KOPT-K1 (cell line): ENCODE data around the gene PCSK1.
"Not testable (repeated sequence)": the region's sequence is repeated elsewhere in the genome, so short reads cannot be mapped to it uniquely, and the experiment has no call there.

Experiments used
- H3K27ac ChIP-seq: fragments of 200-600 bp; sonication (generic); 2 replicates; pipeline ENCODE4 v1.5.1; 2016; ENCODE audit warnings: antibody characterized with exemption, mild to moderate bottlenecking, low read depth, low read length; ENCODE audit not compliant: poor library complexity, severe bottlenecking
- H3K36me3 ChIP-seq: fragments of 200-600 bp; sonication (generic); 2 replicates; pipeline ENCODE4 v1.5.1; 2017; ENCODE audit warnings: antibody characterized with exemption, mild to moderate bottlenecking, low read length, moderate library complexity; ENCODE audit not compliant: insufficient read depth
- H3K9me3 ChIP-seq: fragments of 200-600 bp; sonication (generic); 2 replicates; pipeline ENCODE4 v1.5.1; 2017; ENCODE audit warnings: antibody characterized with exemption, low read length, mild to moderate bottlenecking; ENCODE audit not compliant: insufficient read depth, poor library complexity, severe bottlenecking

PCSK1 gene

GRCh38 chr5:96402500-96402899, 30.5 kb downstream of the PCSK1 start:
- H3K36me3 ChIP-seq = no peaks in the 10 kb centered on the region
- no peaks in the 10 kb centered on the region for H3K9me3 ChIP-seq
- H3K27ac ChIP-seq = no peak overlapping the region

GRCh38 chr5:96396878-96397277, 36.2 kb downstream of the PCSK1 start:
- H3K9me3 ChIP-seq = no peaks in the 10 kb centered on the region
- H3K27ac ChIP-seq = no peak overlapping the region
- no peaks in the 10 kb centered on the region for H3K36me3 ChIP-seq

GRCh38 chr5:96395295-96395694, 37.8 kb downstream of the PCSK1 start:
- H3K36me3 ChIP-seq, H3K9me3 ChIP-seq, H3K27ac ChIP-seq: not testable (repeated sequence)

- H3K9me3 ChIP-seq = no peaks in the 10 kb centered on the region
- no peaks in the 10 kb centered on the region for H3K36me3 ChIP-seq
- no peak overlapping the region for H3K27ac ChIP-seq
Measured at GRCh38 chr5:96391921-96392320, 41.1 kb downstream of the PCSK1 start.

GRCh38 chr5:96388176-96388575, 44.9 kb downstream of the PCSK1 start:
- H3K9me3 ChIP-seq = no peaks in the 10 kb centered on the region
- H3K36me3 ChIP-seq = no peaks in the 10 kb centered on the region
- no peak overlapping the region for H3K27ac ChIP-seq

- no peaks in the 10 kb centered on the region for H3K36me3 ChIP-seq
- no peak overlapping the region for H3K27ac ChIP-seq
- no peaks in the 10 kb centered on the region for H3K9me3 ChIP-seq
Measured at GRCh38 chr5:96387616-96388015, 45.4 kb downstream of the PCSK1 start.

GRCh38 chr5:96385538-96385937, 47.5 kb downstream of the PCSK1 start:
- H3K27ac ChIP-seq = no peak overlapping the region
- H3K9me3 ChIP-seq = no peaks in the 10 kb centered on the region
- no peaks in the 10 kb centered on the region for H3K36me3 ChIP-seq

- no peaks in the 10 kb centered on the region for H3K36me3 ChIP-seq
- H3K9me3 ChIP-seq = no peaks in the 10 kb centered on the region
- no peak overlapping the region for H3K27ac ChIP-seq
Measured at GRCh38 chr5:96384353-96384752, 48.7 kb downstream of the PCSK1 start.

- no peak overlapping the region for H3K27ac ChIP-seq
- H3K36me3 ChIP-seq = no peaks in the 10 kb centered on the region
- no peaks in the 10 kb centered on the region for H3K9me3 ChIP-seq
Measured at GRCh38 chr5:96381526-96381925, 51.5 kb downstream of the PCSK1 start.

- Histone ChIP-seq H3K9me3 (no peaks in the 10 kb centered on the region), H3K27ac (no peak overlapping the region), H3K36me3 (no peaks in the 10 kb centered on the region)
Measured at GRCh38 chr5:96379896-96380295, 53.2 kb downstream of the PCSK1 start.

GRCh38 chr5:96377597-96377996, 55.5 kb downstream of the PCSK1 start:
- Histone ChIP-seq H3K9me3 (no peaks in the 10 kb centered on the region), H3K36me3 (no peaks in the 10 kb centered on the region), H3K27ac (no peak overlapping the region)

- H3K9me3 ChIP-seq = no peaks in the 10 kb centered on the region
- no peaks in the 10 kb centered on the region for H3K36me3 ChIP-seq
- H3K27ac ChIP-seq = no peak overlapping the region
Measured at GRCh38 chr5:96377167-96377566, 55.9 kb downstream of the PCSK1 start.

GRCh38 chr5:96374653-96375052, 58.4 kb downstream of the PCSK1 start:
- Histone ChIP-seq H3K36me3 (no peaks in the 10 kb centered on the region), H3K9me3 (no peaks in the 10 kb centered on the region), H3K27ac (no peak overlapping the region)

- no peaks in the 10 kb centered on the region for H3K36me3 ChIP-seq
- H3K27ac ChIP-seq = no peak overlapping the region
- no peaks in the 10 kb centered on the region for H3K9me3 ChIP-seq
Measured at GRCh38 chr5:96373381-96373733, 59.7 kb downstream of the PCSK1 start.

GRCh38 chr5:96372726-96373380, 60.2 kb downstream of the PCSK1 start:
- Histone ChIP-seq H3K36me3 (no peaks in the 10 kb centered on the region), H3K9me3 (no peaks in the 10 kb centered on the region), H3K27ac (no peak overlapping the region)

- Histone ChIP-seq H3K27ac (no peak overlapping the region), H3K9me3 (no peaks in the 10 kb centered on the region), H3K36me3 (no peaks in the 10 kb centered on the region)
Measured at GRCh38 chr5:96370976-96371375, 62.1 kb downstream of the PCSK1 start.
